HCT116 (cell line): ENCODE data around the gene SERGEF. TPM values are rescaled to one million over a fixed set of nuclear protein-coding genes. Genes with fewer than 3 reads are reported as not detected.

Source experiments
- ATAC-seq: fragments of 200-7000 bp; cut with Tn5 transposase; 2 replicates; pipeline ENCODE4 v1.9.1; 2020; ENCODE audit warnings: mild to moderate bottlenecking, moderate library complexity
- BruUV-seq: library from RNA; stranded (reverse); fragments of 400-500 nt; replicated peaks from 2 replicates; lab custom pipeline; 2021; lab: Mats Ljungman, UMichigan
- CTCF ChIA-PET: fragments of 300-600 bp; sonication (Branson Sonifier 250); formaldehyde crosslinking; loops from one replicate; lab custom pipeline; 2021; ENCODE audit warnings: antibody characterized with exemption; lab: Charles Lee
- POLR2A ChIA-PET: fragments of 300-600, 350-600 bp; sonication (Branson Sonifier 250); formaldehyde crosslinking; loops from one replicate; lab custom pipeline; 2021; ENCODE audit warnings: antibody characterized with exemption; lab: Charles Lee
- RAD21 ChIA-PET, 2 experiments: fragments of 300-600 bp; sonication (Branson Sonifier 250); formaldehyde crosslinking; loops; one replicate each; lab custom pipeline; 2023; ENCODE audit warnings: low total read pairs in 2 of 2; ENCODE audit not compliant: uncharacterized antibody in 2 of 2, unreplicated experiment in 2 of 2, low non-redundant PET in 1 of 2; lab: Charles Lee
- DNase-seq: peaks from one replicate; pipeline ENCODE4 v3.0.0-alpha.2; 2010; ENCODE audit warnings: low read depth, low spot score
- H2AFZ ChIP-seq: fragments of 200-600 bp; shearing (Covaris generic), sonication (generic); 2 replicates; pipeline ENCODE4 v1.6.1; 2017; ENCODE audit warnings: low read depth, mixed run types, mixed read lengths, antibody characterized with exemption, low read length; ENCODE audit not compliant: poor library complexity, severe bottlenecking
- H3K27ac ChIP-seq: 2 replicates; pipeline ENCODE4 v1.5.1; 2012; ENCODE audit warnings: low read depth, low read length
- H3K27me3 ChIP-seq: fragments of 200-600 bp; sonication (generic); 2 replicates; pipeline ENCODE4 v1.6.1; 2016; ENCODE audit warnings: mixed run types, low read length, mixed read lengths; ENCODE audit not compliant: insufficient read depth
- H3K36me3 ChIP-seq, 2 experiments: fragments of 200-500 bp in 1 of 2; fragments of 200-600 bp in 1 of 2; sonication (Bioruptor generic) in 1 of 2; sonication (generic) in 1 of 2; 2 replicates each; pipeline versions ENCODE4 v1.5.1 to v1.6.1; 2014 to 2016; ENCODE audit warnings: low read length in 2 of 2, inconsistent platforms in 1 of 2, mixed read lengths in 1 of 2, mixed run types in 1 of 2; ENCODE audit not compliant: insufficient read depth in 2 of 2, control insufficient read depth in 1 of 2
- H3K4me1 ChIP-seq, 2 experiments: fragments of 200-600 bp in 1 of 2; sonication (generic) in 1 of 2; 2 replicates each; pipeline versions ENCODE4 v1.5.1 to v1.6.1; 2012 to 2017; ENCODE audit warnings: low read length in 2 of 2, inconsistent platforms in 1 of 2, mild to moderate bottlenecking in 1 of 2, mixed read lengths in 1 of 2, mixed run types in 1 of 2, moderate library complexity in 1 of 2; ENCODE audit not compliant: insufficient read depth in 2 of 2, control insufficient read depth in 1 of 2
- H3K4me2 ChIP-seq: fragments of 200-600 bp; sonication (generic); 2 replicates; pipeline ENCODE4 v1.6.1; 2017; ENCODE audit warnings: mixed run types, low read length, mixed read lengths
- H3K4me3 ChIP-seq, 2 experiments: fragments of 200-600 bp in 1 of 2; sonication (generic) in 1 of 2; replicated peaks in 1 of 2; 2 replicates each; pipeline ENCODE4 v1.5.1; 2011 to 2016; ENCODE audit warnings: low read length in 2 of 2, control low read depth in 1 of 2, low read depth in 1 of 2, mild to moderate bottlenecking in 1 of 2, mixed read lengths in 1 of 2, mixed run types in 1 of 2
- H3K79me2 ChIP-seq: fragments of 200-600 bp; sonication (generic); 2 replicates; pipeline ENCODE4 v1.6.1; 2017; ENCODE audit warnings: mild to moderate bottlenecking, mixed run types, low read length, moderate library complexity, mixed read lengths; ENCODE audit not compliant: insufficient read depth
- H3K9ac ChIP-seq: fragments of 200-600 bp; sonication (generic); 2 replicates; pipeline ENCODE4 v1.6.1; 2016; ENCODE audit warnings: low read length, mixed read lengths
- H3K9me2 ChIP-seq: fragments of 200-600 bp; sonication (generic), shearing (Covaris generic); 2 replicates; pipeline ENCODE4 v1.6.1; 2017; ENCODE audit warnings: mixed run types, mild to moderate bottlenecking, moderate library complexity; ENCODE audit not compliant: insufficient read depth
- H3K9me3 ChIP-seq, 2 experiments: fragments of 200-500 bp in 1 of 2; fragments of 200-600 bp in 1 of 2; sonication (Bioruptor generic) in 1 of 2; sonication (generic) in 1 of 2; 2 replicates each; pipeline ENCODE4 v1.6.1; 2014 to 2017; ENCODE audit warnings: low read length in 2 of 2, mixed read lengths in 2 of 2, inconsistent platforms in 1 of 2, low read depth in 1 of 2, mild to moderate bottlenecking in 1 of 2, mixed run types in 1 of 2, moderate library complexity in 1 of 2; ENCODE audit not compliant: control insufficient read depth in 1 of 2, insufficient read depth in 1 of 2
- H4K20me1 ChIP-seq: fragments of 200-600 bp; sonication (generic), shearing (Covaris generic); 2 replicates; pipeline ENCODE4 v1.6.1; 2017; ENCODE audit warnings: mixed run types, mild to moderate bottlenecking, moderate library complexity; ENCODE audit not compliant: insufficient read depth
- CEBPB ChIP-seq: IDR thresholded peaks from 2 replicates; pipeline ENCODE4 v1.6.1; 2012; ENCODE audit warnings: low read depth
- EGR1 ChIP-seq: IDR thresholded peaks from 2 replicates; pipeline ENCODE4 v1.6.1; 2012; ENCODE audit warnings: low read depth
- ELF1 ChIP-seq: IDR thresholded peaks from 2 replicates; pipeline ENCODE4 v1.6.1; 2012; ENCODE audit warnings: low read depth, borderline replicate concordance
- FOSL1 ChIP-seq: IDR thresholded peaks from 2 replicates; pipeline ENCODE4 v1.6.1; 2012; ENCODE audit warnings: low read depth
- POLR2AphosphoS5 ChIP-seq: IDR thresholded peaks from 2 replicates; pipeline ENCODE4 v1.6.1; 2011; ENCODE audit warnings: mild to moderate bottlenecking, low read depth, low read length, moderate library complexity
- SRF ChIP-seq: IDR thresholded peaks from 2 replicates; pipeline ENCODE4 v1.6.1; 2012; ENCODE audit warnings: low read depth
- TCF7L2 ChIP-seq: IDR thresholded peaks from 2 replicates; pipeline ENCODE4 v1.7.0; 2011; ENCODE audit warnings: borderline replicate concordance, inconsistent platforms; ENCODE audit not compliant: insufficient read depth, insufficient read length; ENCODE audit errors: extremely low read depth
- YY1 ChIP-seq: IDR thresholded peaks from 2 replicates; pipeline ENCODE4 v1.6.1; 2011; ENCODE audit warnings: low read length, low read depth, moderate library complexity, mild to moderate bottlenecking; ENCODE audit not compliant: insufficient replicate concordance; ENCODE audit errors: extremely low read depth
- intact Hi-C: fragments of 100-400 bp; cut with micrococcal nuclease; formaldehyde crosslinking; loops from 2 replicates; pipeline ENCODE4 v1.10.0; 2022
- total RNA-seq: library from RNA; stranded (reverse); gene quantifications from one replicate; pipeline ENCODE4 v1.2.1, GENCODE V29; 2021; ENCODE audit not compliant: unreplicated experiment
- TF ChIP-seq, protein P1 (sequence below), 3 experiments: fragments of 200-600 bp in 1 of 3; sonication (generic) in 1 of 3; IDR thresholded peaks in 2 of 3; conservative IDR thresholded peaks in 1 of 3; 2 replicates each; pipeline ENCODE4 v1.5.1; 2012 to 2017; ENCODE audit warnings: low read depth in 2 of 3, low read length in 2 of 3, antibody characterized with exemption in 1 of 3, borderline replicate concordance in 1 of 3, control low read depth in 1 of 3, mild to moderate bottlenecking in 1 of 3, mixed read lengths in 1 of 3, mixed run types in 1 of 3, moderate library complexity in 1 of 3; ENCODE audit not compliant: insufficient read depth in 1 of 3
- TF ChIP-seq, protein P2 (sequence below): IDR thresholded peaks from 2 replicates; pipeline ENCODE4 v1.6.1; 2011; ENCODE audit warnings: mild to moderate bottlenecking, low read length, moderate library complexity; ENCODE audit not compliant: insufficient replicate concordance; ENCODE audit errors: extremely low read depth
- TF ChIP-seq, protein P3 (sequence below): IDR thresholded peaks from 2 replicates; pipeline ENCODE4 v1.6.1; 2012; ENCODE audit warnings: low read depth
- TF ChIP-seq, protein P4 (sequence below): IDR thresholded peaks from 2 replicates; pipeline ENCODE4 v1.6.1; 2012

Gene SERGEF
- total RNA-seq, 1 experiment from 2014 or later, result 32.8 TPM

DNA sequence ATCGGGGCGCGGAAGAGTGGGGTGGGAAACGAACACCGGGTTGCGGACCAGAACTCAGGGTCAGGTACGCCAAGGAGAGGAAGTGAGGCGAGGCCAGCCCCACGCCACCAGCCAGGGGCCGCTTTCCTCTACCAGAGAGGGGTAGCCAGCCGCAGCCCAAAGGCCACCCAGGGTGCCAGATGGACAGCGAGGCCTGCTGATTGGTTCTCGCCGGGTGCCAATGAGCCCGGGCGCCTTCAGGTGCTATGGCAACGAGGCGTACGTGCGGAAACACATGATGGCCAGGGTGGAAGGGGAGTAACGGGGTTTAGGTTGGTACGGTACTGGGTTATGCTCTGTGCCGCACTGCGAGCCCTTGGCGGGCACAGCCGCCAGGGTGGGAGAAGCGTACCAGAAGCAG is 128.9 kb downstream of the SERGEF start:
- no peak overlapping the region for H3K27ac ChIP-seq
- no peak for ATAC-seq
- CTCF ChIA-PET, result no interaction called here

More for the DNA sequence above, 128.9 kb downstream of the SERGEF start:
- Histone ChIP-seq H3K4me3 (no peak overlapping the region), H3K9ac (no peak overlapping the region), H3K27me3 (no peaks in the 10 kb centered on the region), H3K4me2 (no peak overlapping the region), H3K79me2 (no peaks in the 10 kb centered on the region), H3K4me1 (no peaks in the 10 kb centered on the region), H3K9me2 (no peaks in the 10 kb centered on the region), H3K36me3 (no peaks in the 10 kb centered on the region), H2AFZ (no peak overlapping the region), H3K9me3 (no peaks in the 10 kb centered on the region)
- POLR2A ChIA-PET, result no interaction called here
- no peak for DNase-seq
- RAD21 ChIA-PET, result no interaction called here
- intact Hi-C loops, result no loop called here
- no peak for TF ChIP-seq FOSL1
- TF ChIP-seq, protein P1, sequence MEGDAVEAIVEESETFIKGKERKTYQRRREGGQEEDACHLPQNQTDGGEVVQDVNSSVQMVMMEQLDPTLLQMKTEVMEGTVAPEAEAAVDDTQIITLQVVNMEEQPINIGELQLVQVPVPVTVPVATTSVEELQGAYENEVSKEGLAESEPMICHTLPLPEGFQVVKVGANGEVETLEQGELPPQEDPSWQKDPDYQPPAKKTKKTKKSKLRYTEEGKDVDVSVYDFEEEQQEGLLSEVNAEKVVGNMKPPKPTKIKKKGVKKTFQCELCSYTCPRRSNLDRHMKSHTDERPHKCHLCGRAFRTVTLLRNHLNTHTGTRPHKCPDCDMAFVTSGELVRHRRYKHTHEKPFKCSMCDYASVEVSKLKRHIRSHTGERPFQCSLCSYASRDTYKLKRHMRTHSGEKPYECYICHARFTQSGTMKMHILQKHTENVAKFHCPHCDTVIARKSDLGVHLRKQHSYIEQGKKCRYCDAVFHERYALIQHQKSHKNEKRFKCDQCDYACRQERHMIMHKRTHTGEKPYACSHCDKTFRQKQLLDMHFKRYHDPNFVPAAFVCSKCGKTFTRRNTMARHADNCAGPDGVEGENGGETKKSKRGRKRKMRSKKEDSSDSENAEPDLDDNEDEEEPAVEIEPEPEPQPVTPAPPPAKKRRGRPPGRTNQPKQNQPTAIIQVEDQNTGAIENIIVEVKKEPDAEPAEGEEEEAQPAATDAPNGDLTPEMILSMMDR (IDR thresholded peaks at IDR 0.05 in 2 of 3, conservative IDR thresholded peaks at IDR 0.05 in 1 of 3; ENCODE audit: borderline replicate concordance in 1 of 3, insufficient read depth in 1 of 3, low read depth in 2 of 3, low read length in 2 of 3), result no peak
- TF ChIP-seq, protein P2, sequence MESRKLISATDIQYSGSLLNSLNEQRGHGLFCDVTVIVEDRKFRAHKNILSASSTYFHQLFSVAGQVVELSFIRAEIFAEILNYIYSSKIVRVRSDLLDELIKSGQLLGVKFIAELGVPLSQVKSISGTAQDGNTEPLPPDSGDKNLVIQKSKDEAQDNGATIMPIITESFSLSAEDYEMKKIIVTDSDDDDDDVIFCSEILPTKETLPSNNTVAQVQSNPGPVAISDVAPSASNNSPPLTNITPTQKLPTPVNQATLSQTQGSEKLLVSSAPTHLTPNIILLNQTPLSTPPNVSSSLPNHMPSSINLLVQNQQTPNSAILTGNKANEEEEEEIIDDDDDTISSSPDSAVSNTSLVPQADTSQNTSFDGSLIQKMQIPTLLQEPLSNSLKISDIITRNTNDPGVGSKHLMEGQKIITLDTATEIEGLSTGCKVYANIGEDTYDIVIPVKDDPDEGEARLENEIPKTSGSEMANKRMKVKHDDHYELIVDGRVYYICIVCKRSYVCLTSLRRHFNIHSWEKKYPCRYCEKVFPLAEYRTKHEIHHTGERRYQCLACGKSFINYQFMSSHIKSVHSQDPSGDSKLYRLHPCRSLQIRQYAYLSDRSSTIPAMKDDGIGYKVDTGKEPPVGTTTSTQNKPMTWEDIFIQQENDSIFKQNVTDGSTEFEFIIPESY, result no peak
- TF ChIP-seq ELF1, result no peak
- no peak for TF ChIP-seq YY1
- TF ChIP-seq SRF, result no peak
- TF ChIP-seq, protein P3, sequence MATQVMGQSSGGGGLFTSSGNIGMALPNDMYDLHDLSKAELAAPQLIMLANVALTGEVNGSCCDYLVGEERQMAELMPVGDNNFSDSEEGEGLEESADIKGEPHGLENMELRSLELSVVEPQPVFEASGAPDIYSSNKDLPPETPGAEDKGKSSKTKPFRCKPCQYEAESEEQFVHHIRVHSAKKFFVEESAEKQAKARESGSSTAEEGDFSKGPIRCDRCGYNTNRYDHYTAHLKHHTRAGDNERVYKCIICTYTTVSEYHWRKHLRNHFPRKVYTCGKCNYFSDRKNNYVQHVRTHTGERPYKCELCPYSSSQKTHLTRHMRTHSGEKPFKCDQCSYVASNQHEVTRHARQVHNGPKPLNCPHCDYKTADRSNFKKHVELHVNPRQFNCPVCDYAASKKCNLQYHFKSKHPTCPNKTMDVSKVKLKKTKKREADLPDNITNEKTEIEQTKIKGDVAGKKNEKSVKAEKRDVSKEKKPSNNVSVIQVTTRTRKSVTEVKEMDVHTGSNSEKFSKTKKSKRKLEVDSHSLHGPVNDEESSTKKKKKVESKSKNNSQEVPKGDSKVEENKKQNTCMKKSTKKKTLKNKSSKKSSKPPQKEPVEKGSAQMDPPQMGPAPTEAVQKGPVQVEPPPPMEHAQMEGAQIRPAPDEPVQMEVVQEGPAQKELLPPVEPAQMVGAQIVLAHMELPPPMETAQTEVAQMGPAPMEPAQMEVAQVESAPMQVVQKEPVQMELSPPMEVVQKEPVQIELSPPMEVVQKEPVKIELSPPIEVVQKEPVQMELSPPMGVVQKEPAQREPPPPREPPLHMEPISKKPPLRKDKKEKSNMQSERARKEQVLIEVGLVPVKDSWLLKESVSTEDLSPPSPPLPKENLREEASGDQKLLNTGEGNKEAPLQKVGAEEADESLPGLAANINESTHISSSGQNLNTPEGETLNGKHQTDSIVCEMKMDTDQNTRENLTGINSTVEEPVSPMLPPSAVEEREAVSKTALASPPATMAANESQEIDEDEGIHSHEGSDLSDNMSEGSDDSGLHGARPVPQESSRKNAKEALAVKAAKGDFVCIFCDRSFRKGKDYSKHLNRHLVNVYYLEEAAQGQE, result no peak
- TF ChIP-seq, protein P4, sequence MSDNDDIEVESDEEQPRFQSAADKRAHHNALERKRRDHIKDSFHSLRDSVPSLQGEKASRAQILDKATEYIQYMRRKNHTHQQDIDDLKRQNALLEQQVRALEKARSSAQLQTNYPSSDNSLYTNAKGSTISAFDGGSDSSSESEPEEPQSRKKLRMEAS, result no peak
- no peak for TF ChIP-seq POLR2AphosphoS5
- TF ChIP-seq CEBPB, result no peak
- TF ChIP-seq TCF7L2, result no peak
- no peak for TF ChIP-seq EGR1
- TF ChIP-seq, all 23 proteins: peak for 0
- BruUV-seq, result no TSS peak
- H4K20me1 ChIP-seq, result no peaks in the 10 kb centered on the region
